GM10266 (cell line): ENCODE results near the gene TNPO1.
"Not testable (repeated sequence)": the region's sequence is repeated elsewhere in the genome, so short reads cannot be mapped to it uniquely, and the experiment has no call there.

Experiments
- DNase-seq: peaks from one replicate; pipeline ENCODE4 v3.0.0; 2012; ENCODE audit errors: extremely low spot score
- TF ChIP-seq, protein P1 (sequence below): IDR thresholded peaks from 2 replicates; pipeline ENCODE4 v1.5.1; 2012; ENCODE audit warnings: mild to moderate bottlenecking, low read depth; ENCODE audit not compliant: control insufficient read depth, insufficient read depth; ENCODE audit errors: missing control alignments

TNPO1 gene

GRCh38 chr5:72785801-72786200 lies 30.7 kb upstream of the TNPO1 start:
- TF ChIP-seq, protein P1, sequence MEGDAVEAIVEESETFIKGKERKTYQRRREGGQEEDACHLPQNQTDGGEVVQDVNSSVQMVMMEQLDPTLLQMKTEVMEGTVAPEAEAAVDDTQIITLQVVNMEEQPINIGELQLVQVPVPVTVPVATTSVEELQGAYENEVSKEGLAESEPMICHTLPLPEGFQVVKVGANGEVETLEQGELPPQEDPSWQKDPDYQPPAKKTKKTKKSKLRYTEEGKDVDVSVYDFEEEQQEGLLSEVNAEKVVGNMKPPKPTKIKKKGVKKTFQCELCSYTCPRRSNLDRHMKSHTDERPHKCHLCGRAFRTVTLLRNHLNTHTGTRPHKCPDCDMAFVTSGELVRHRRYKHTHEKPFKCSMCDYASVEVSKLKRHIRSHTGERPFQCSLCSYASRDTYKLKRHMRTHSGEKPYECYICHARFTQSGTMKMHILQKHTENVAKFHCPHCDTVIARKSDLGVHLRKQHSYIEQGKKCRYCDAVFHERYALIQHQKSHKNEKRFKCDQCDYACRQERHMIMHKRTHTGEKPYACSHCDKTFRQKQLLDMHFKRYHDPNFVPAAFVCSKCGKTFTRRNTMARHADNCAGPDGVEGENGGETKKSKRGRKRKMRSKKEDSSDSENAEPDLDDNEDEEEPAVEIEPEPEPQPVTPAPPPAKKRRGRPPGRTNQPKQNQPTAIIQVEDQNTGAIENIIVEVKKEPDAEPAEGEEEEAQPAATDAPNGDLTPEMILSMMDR: no peak
- no peak for DNase-seq

DNA sequence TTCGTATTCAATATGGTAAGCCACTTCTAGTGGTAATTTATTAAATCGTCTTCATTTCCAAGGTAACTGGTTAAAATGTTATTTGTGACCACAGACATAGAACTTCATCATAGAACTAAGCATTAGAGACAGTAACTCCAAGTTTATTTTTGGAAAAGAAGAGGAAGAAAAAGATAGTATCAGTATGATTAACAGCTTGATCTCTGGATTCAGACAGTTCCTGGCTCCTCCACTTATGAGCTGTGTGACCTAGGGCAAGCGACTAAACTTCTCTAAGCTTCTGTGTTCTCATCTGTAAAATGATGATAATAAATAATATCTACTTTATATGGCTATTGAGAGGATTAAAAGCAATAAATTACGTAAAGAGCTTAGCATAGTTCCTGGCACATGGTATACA lies 29.8 kb upstream of the TNPO1 start:
- DNase-seq: no peak
- TF ChIP-seq, protein P1: no peak

- DNase-seq: no peak
- TF ChIP-seq, protein P1: no peak
These were observed 27.5 kb upstream of the TNPO1 start for GRCh38 chr5:72788866-72789505.

GRCh38 chr5:72790186-72790585 lies 26.3 kb upstream of the TNPO1 start:
- TF ChIP-seq, protein P1: no peak
- no peak for DNase-seq

DNA sequence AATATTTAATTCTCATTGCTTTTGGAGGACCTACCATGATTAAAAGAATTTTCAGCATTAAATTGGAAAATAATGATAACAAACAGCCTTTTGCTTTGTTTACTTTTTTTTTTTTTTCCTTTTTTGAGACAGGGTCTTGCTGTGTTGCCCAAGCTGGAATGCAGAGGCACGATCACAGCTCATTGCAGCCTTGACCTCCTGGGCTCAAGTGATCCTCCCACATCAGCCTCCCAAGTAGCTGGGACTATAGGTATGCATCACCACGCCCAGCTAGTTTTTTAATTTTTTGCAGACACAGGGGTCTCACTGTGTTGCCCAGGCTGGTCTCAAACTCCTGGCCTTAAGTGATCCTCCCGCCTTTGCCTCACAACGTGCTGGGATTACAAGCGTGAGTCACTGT lies 23.8 kb upstream of the TNPO1 start:
- DNase-seq: not testable (repeated sequence)

DNA sequence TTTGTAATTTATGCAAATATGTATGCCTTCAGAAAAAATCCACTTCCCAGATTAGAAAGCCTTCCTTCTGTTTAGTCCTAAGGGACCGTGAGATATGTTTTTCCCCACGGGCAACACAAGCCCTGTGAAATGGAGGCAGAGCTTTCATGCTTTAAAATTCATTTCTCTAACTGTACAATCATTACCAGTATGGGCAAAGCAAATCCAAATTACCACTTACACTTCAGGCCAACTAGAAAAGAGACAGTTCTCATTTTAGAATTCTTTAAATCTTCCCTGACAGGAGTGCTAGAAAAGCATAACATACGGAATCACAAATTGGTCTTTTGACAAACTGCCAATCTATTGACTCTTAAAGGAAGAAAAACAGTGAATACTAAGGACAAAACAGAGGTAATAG lies 20.5 kb upstream of the TNPO1 start:
- no peak for DNase-seq
- TF ChIP-seq, protein P1: no peak

GRCh38 chr5:72799721-72800120 lies 16.7 kb upstream of the TNPO1 start:
- DNase-seq: no peak

GRCh38 chr5:72808637-72809036 lies 7.8 kb upstream of the TNPO1 start:
- DNase-seq: not testable (repeated sequence)

More at GRCh38 chr5:72799721-72800120, 16.7 kb upstream of the TNPO1 start:
- TF ChIP-seq, protein P1: no peak
